ENCODE measurements around the gene STAM. TPM values are rescaled to one million over a fixed set of nuclear protein-coding genes. Genes with fewer than 3 reads are reported as not detected.

STAM gene
- total and polyA plus RNA-seq, 9 of the 15 experiments (the other 6 are each of a cell fraction or from before 2014, with no cell fraction given) = 13.8 to 33.5 (median 26.4) TPM

GRCh38 chr10:17662193-17663138 lies 18.5 kb downstream of the STAM start (continued):
- TF ChIP-seq PRDM10 (IDR thresholded peaks at IDR 0.05; ENCODE audit: partially characterized antibody) = peak; percentile 96
- TF ChIP-seq MLLT1 (IDR thresholded peaks at IDR 0.05) = peak; percentile 39 to 53; a peak in 1 of 4 replicates
- no peak for TF ChIP-seq ZNF699 (CRISPR knock-in tag; IDR thresholded peaks at IDR 0.05; ENCODE audit: insufficient replicate concordance)
- no peak for TF ChIP-seq USF2 (CRISPR knock-in tag; IDR thresholded peaks at IDR 0.05)
- no peak for TF ChIP-seq YY1 (IDR thresholded peaks at IDR 0.05; ENCODE audit: borderline replicate concordance in 1 of 3, control insufficient read depth in 1 of 3, extremely low read depth in 1 of 3, insufficient read depth in 3 of 3, insufficient read length in 1 of 3, insufficient replicate concordance in 2 of 3, low read depth in 1 of 3, low read length in 2 of 3)
- TF ChIP-seq ZNF778 (CRISPR knock-in tag; IDR thresholded peaks at IDR 0.05) = no peak
- no peak for TF ChIP-seq SIRT6 (IDR thresholded peaks at IDR 0.05; ENCODE audit: low read depth, low read length)
- TF ChIP-seq ZBTB34 (CRISPR knock-in tag; IDR thresholded peaks at IDR 0.05) = no peak
- TF ChIP-seq FUS (optimal IDR thresholded peaks at IDR 0.05; ENCODE audit: low read depth, low read length) = no peak
- no peak for TF ChIP-seq CHCHD3 (CRISPR knock-in tag; IDR thresholded peaks at IDR 0.05)
- peak; percentile 31 for TF ChIP-seq ZNF512 (tag; IDR thresholded peaks at IDR 0.05)
- TF ChIP-seq HMGXB4 (CRISPR knock-in tag; IDR thresholded peaks at IDR 0.05) = no peak
- peak; percentile 99 for TF ChIP-seq SOX6 (IDR thresholded peaks at IDR 0.05)
- TF ChIP-seq DMBX1 (CRISPR knock-in tag; IDR thresholded peaks at IDR 0.05; ENCODE audit: borderline replicate concordance) = peak; percentile 87
